ENCODE measurements around the gene FAM219B. TPM values are rescaled to one million over a fixed set of nuclear protein-coding genes. Genes with fewer than 3 reads are reported as not detected.
A peak's percentile ranks its signal among the peaks of the same experiment; 100 is the strongest.
"Not testable (repeated sequence)": the region's sequence is repeated elsewhere in the genome, so short reads cannot be mapped to it uniquely, and the experiment has no call there.

The FAM219B gene
- total RNA-seq, 1 donor, result 41.5 TPM

GRCh38 chr15:74917676-74918075, 11.0 kb upstream of the FAM219B start:
- TF ChIP-seq CTCF (IDR thresholded peaks at IDR 0.05; ENCODE audit: insufficient read depth, low read depth, low read length), result no peak
- DNase-seq (ENCODE audit: low read depth), result no peak
- H3K4me3 ChIP-seq (ENCODE audit: low read depth, low read length), result no peak overlapping the region

- DNase-seq (ENCODE audit: low read depth), result not testable (repeated sequence)
These were observed 7.1 kb upstream of the FAM219B start for GRCh38 chr15:74913799-74914198.

GRCh38 chr15:74913041-74913440, 6.4 kb upstream of the FAM219B start:
- H3K4me3 ChIP-seq (ENCODE audit: low read depth, low read length), result no peak overlapping the region
- no peak for TF ChIP-seq CTCF (IDR thresholded peaks at IDR 0.05; ENCODE audit: insufficient read depth, low read depth, low read length)
- no peak for DNase-seq (ENCODE audit: low read depth)

More at GRCh38 chr15:74913799-74914198, 7.1 kb upstream of the FAM219B start:
- H3K4me3 ChIP-seq (ENCODE audit: low read depth, low read length), result not testable (repeated sequence)

- H3K4me3 ChIP-seq (ENCODE audit: low read depth, low read length), result no peak overlapping the region
- DNase-seq (ENCODE audit: low read depth), result no peak
- no peak for TF ChIP-seq CTCF (IDR thresholded peaks at IDR 0.05; ENCODE audit: insufficient read depth, low read depth, low read length)
These were observed 2.0 kb upstream of the FAM219B start for GRCh38 chr15:74908635-74909034.

- no peak for TF ChIP-seq CTCF (IDR thresholded peaks at IDR 0.05; ENCODE audit: insufficient read depth, low read depth, low read length)
- DNase-seq (ENCODE audit: low read depth), result no peak
- peak overlapping the region; percentile 66 for H3K4me3 ChIP-seq (ENCODE audit: low read depth, low read length)
These were observed 666 bp upstream of the FAM219B start for GRCh38 chr15:74907163-74907870.

- peak; percentile 47 for DNase-seq (ENCODE audit: low read depth)
- TF ChIP-seq CTCF (IDR thresholded peaks at IDR 0.05; ENCODE audit: insufficient read depth, low read depth, low read length), result no peak
These were observed 593 bp downstream of the FAM219B start for GRCh38 chr15:74906067-74906449.

GRCh38 chr15:74904190-74904805, 2.4 kb downstream of the FAM219B start:
- TF ChIP-seq CTCF (IDR thresholded peaks at IDR 0.05; ENCODE audit: insufficient read depth, low read depth, low read length), result no peak
- DNase-seq (ENCODE audit: low read depth), result no peak
- no peak overlapping the region for H3K4me3 ChIP-seq (ENCODE audit: low read depth, low read length)

More at GRCh38 chr15:74906067-74906449, 593 bp downstream of the FAM219B start:
- peak overlapping the region; percentile 66 for H3K4me3 ChIP-seq (ENCODE audit: low read depth, low read length)
